GM12891 (cell line): ENCODE measurements around the gene ACTL8.

Experiments
- PAX5 ChIP-seq: IDR thresholded peaks from 2 replicates; pipeline ENCODE4 v1.6.1; 2011; ENCODE audit warnings: low read length, moderate library complexity, mild to moderate bottlenecking; ENCODE audit not compliant: insufficient read depth, severe bottlenecking
- POLR2A ChIP-seq: IDR thresholded peaks from 2 replicates; pipeline ENCODE4 v1.6.1; 2011; ENCODE audit warnings: low read depth, low read length, control low read depth
- POLR2AphosphoS5 ChIP-seq: IDR thresholded peaks from 2 replicates; pipeline ENCODE4 v1.6.1; 2011; ENCODE audit warnings: low read depth, low read length, control low read depth
- SPI1 ChIP-seq: IDR thresholded peaks from 2 replicates; pipeline ENCODE4 v1.6.1; 2011; ENCODE audit warnings: low read depth, low read length, control low read depth
- TAF1 ChIP-seq: IDR thresholded peaks from 2 replicates; pipeline ENCODE4 v1.6.1; 2011; ENCODE audit warnings: low read depth, low read length, control low read depth

DNA sequence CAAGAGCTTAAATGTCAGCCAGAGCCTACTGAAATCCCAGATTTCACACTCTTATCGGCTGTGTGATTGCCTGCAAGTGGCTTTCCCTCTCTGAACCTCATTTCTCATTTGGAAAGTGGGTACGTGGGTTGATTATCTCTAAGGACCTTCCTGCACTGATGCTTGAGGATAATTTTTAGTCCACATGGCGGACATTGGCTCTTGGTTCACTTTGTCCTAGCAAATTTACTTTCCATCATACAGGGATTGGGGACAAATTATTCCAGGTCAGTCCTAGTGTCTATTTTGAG lies 111.6 kb downstream of the ACTL8 start:
- TF ChIP-seq POLR2AphosphoS5 (no peak), PAX5 (no peak), POLR2A (no peak), TAF1 (no peak), SPI1 (no peak)
